Keratinocyte (primary cell): Measurements from ENCODE around the gene CLTC.

Source experiments
- CTCF ChIP-seq, 3 experiments: IDR thresholded peaks in 1 of 3; conservative IDR thresholded peaks in 1 of 3; optimal IDR thresholded peaks in 1 of 3; 2 replicates in 2 of 3; 3 replicates in 1 of 3; pipeline versions ENCODE3 to v1.5.1; 2011; ENCODE audit warnings: low read length in 3 of 3, mild to moderate bottlenecking in 3 of 3, moderate library complexity in 2 of 3, control low read depth in 1 of 3, inconsistent platforms in 1 of 3; ENCODE audit not compliant: insufficient read depth in 2 of 3; ENCODE audit errors: extremely low read depth in 1 of 3
- EZH2 ChIP-seq: IDR thresholded peaks from one replicate; pipeline ENCODE4 v1.6.1; 2012; ENCODE audit warnings: inconsistent platforms, mild to moderate bottlenecking, low read length, moderate library complexity

- no peak for TF ChIP-seq EZH2
- TF ChIP-seq CTCF (optimal IDR thresholded peaks at IDR 0.05 in 1 of 3, IDR thresholded peaks at IDR 0.05 in 1 of 3, conservative IDR thresholded peaks at IDR 0.05 in 1 of 3; ENCODE audit: extremely low read depth in 1 of 3, insufficient read depth in 2 of 3, low read length in 3 of 3) = no peak
Measured at GRCh38 chr17:59632398-59632797, 12.7 kb downstream of the CLTC start.
